OCI-LY3 (cell line): ENCODE measurements around the gene SEC22A.

ENCODE experiments used
- EZH2phosphoT487 ChIP-seq: fragments of 200-600 bp; shearing (Covaris generic); IDR thresholded peaks from 2 replicates; pipeline ENCODE4 v1.6.1; 2018; ENCODE audit warnings: antibody characterized with exemption, mixed run types, low read depth
- TF ChIP-seq, protein P1 (sequence below): fragments of 200-600, 300-600 bp; sonication (generic); IDR thresholded peaks from 2 replicates; pipeline ENCODE4 v1.5.1; 2014; ENCODE audit warnings: antibody characterized with exemption, low read length, low read depth

DNA sequence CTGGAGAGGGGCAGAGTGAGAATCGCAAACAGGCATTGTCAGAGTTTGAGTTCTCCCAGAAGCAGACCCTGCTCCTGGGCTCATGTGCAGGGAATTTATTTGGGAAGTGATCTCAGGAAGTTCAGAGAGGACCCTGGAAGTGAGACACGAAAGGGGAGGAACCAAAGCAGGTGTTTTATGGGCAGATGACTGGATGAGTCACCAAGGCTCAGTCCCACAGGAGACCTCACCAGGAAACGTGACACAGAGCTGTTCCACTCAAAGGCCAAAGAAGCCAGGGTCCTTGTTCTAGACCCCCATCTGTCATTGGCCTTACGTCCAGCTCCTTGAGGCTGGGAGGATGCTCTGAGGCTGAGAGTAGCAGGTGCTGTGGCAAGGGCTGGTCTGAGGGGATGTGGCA, 43.4 kb upstream of the SEC22A start:
- TF ChIP-seq, protein P1, sequence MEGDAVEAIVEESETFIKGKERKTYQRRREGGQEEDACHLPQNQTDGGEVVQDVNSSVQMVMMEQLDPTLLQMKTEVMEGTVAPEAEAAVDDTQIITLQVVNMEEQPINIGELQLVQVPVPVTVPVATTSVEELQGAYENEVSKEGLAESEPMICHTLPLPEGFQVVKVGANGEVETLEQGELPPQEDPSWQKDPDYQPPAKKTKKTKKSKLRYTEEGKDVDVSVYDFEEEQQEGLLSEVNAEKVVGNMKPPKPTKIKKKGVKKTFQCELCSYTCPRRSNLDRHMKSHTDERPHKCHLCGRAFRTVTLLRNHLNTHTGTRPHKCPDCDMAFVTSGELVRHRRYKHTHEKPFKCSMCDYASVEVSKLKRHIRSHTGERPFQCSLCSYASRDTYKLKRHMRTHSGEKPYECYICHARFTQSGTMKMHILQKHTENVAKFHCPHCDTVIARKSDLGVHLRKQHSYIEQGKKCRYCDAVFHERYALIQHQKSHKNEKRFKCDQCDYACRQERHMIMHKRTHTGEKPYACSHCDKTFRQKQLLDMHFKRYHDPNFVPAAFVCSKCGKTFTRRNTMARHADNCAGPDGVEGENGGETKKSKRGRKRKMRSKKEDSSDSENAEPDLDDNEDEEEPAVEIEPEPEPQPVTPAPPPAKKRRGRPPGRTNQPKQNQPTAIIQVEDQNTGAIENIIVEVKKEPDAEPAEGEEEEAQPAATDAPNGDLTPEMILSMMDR: no peak
- TF ChIP-seq EZH2phosphoT487: no peak
